ENCODE results near the gene TCIRG1. TPM values are rescaled to one million over a fixed set of nuclear protein-coding genes. Genes with fewer than 3 reads are reported as not detected.

Gene TCIRG1
- total RNA-seq, 1 donor from 2014 or later = 23.4 TPM

- intact Hi-C loops (cut with micrococcal nuclease) = no loop called here
- H3K4me3 ChIP-seq = no peak overlapping the region
- H3K9me3 ChIP-seq (replicated peaks) = no peaks in the 10 kb centered on the region
- H3K27ac ChIP-seq (replicated peaks) = no peak overlapping the region
- no peaks in the 10 kb centered on the region for H3K27me3 ChIP-seq (ENCODE audit: low read depth)
- no peak for TF ChIP-seq CTCF (IDR thresholded peaks at IDR 0.05; ENCODE audit: borderline replicate concordance)
- peaks cover 22% of the 10 kb centered on the region for H3K36me3 ChIP-seq
- peaks cover 43% of the 10 kb centered on the region for H3K4me1 ChIP-seq
- DNase-seq = no peak
Observed at GRCh38 chr11:68041617-68042218, 2.9 kb downstream of the TCIRG1 start.

- H3K4me1 ChIP-seq = peaks cover 36% of the 10 kb centered on the region
- peaks cover 21% of the 10 kb centered on the region for H3K36me3 ChIP-seq
- no peak overlapping the region for H3K4me3 ChIP-seq
- intact Hi-C loops (cut with micrococcal nuclease) = no loop called here
- no peaks in the 10 kb centered on the region for H3K9me3 ChIP-seq (replicated peaks)
- no peaks in the 10 kb centered on the region for H3K27me3 ChIP-seq (ENCODE audit: low read depth)
- H3K27ac ChIP-seq (replicated peaks) = no peak overlapping the region
- TF ChIP-seq CTCF (IDR thresholded peaks at IDR 0.05; ENCODE audit: borderline replicate concordance) = no peak
- no peak for DNase-seq
Observed at GRCh38 chr11:68042219-68043028, 3.6 kb downstream of the TCIRG1 start.

GRCh38 chr11:68043029-68043348 is 4.2 kb downstream of the TCIRG1 start:
- Histone ChIP-seq H3K27ac (replicated peaks) (no peak overlapping the region), H3K4me3 (no peak overlapping the region), H3K36me3 (peaks cover 23% of the 10 kb centered on the region), H3K4me1 (peaks cover 31% of the 10 kb centered on the region), H3K27me3 (ENCODE audit: low read depth) (no peaks in the 10 kb centered on the region), H3K9me3 (replicated peaks) (no peaks in the 10 kb centered on the region)
- intact Hi-C loops (cut with micrococcal nuclease) = no loop called here
- no peak for TF ChIP-seq CTCF (IDR thresholded peaks at IDR 0.05; ENCODE audit: borderline replicate concordance)
- DNase-seq = no peak

- Histone ChIP-seq H3K27me3 (ENCODE audit: low read depth) (no peaks in the 10 kb centered on the region), H3K36me3 (peaks cover 27% of the 10 kb centered on the region), H3K9me3 (replicated peaks) (no peaks in the 10 kb centered on the region), H3K4me1 (peaks cover 25% of the 10 kb centered on the region), H3K27ac (replicated peaks) (no peak overlapping the region), H3K4me3 (no peak overlapping the region)
- DNase-seq = no peak
- no peak for TF ChIP-seq CTCF (IDR thresholded peaks at IDR 0.05; ENCODE audit: borderline replicate concordance)
- intact Hi-C loops (cut with micrococcal nuclease) = no loop called here
Observed at GRCh38 chr11:68043349-68044144, 4.7 kb downstream of the TCIRG1 start.

GRCh38 chr11:68044145-68044813 is 5.5 kb downstream of the TCIRG1 start:
- intact Hi-C loops (cut with micrococcal nuclease) = no loop called here
- peaks cover 18% of the 10 kb centered on the region for H3K4me1 ChIP-seq
- H3K27me3 ChIP-seq (ENCODE audit: low read depth) = no peaks in the 10 kb centered on the region
- TF ChIP-seq CTCF (IDR thresholded peaks at IDR 0.05; ENCODE audit: borderline replicate concordance) = no peak
- peaks cover 35% of the 10 kb centered on the region for H3K36me3 ChIP-seq
- no peak overlapping the region for H3K27ac ChIP-seq (replicated peaks)
- no peak overlapping the region for H3K4me3 ChIP-seq
- H3K9me3 ChIP-seq (replicated peaks) = no peaks in the 10 kb centered on the region
- DNase-seq = no peak

All from left ventricle myocardium inferior (tissue), 1 donor.